Mesodermal cell (in vitro differentiated cells): Measurements from ENCODE around the gene SAMD7. TPM values are rescaled to one million over a fixed set of nuclear protein-coding genes. Genes with fewer than 3 reads are reported as not detected.

Experiments
- H3K27ac ChIP-seq: 2 replicates; pipeline ENCODE4 v1.7.0; 2013; ENCODE audit warnings: mild to moderate bottlenecking, low read depth, low read length, moderate library complexity; ENCODE audit not compliant: severe bottlenecking
- H3K36me3 ChIP-seq: 2 replicates; pipeline ENCODE4 v1.7.1; 2013; ENCODE audit warnings: mild to moderate bottlenecking, low read length, moderate library complexity; ENCODE audit not compliant: control insufficient read depth, insufficient read depth
- H3K4me1 ChIP-seq: one replicate; pipeline ENCODE4 v1.7.1; 2013; ENCODE audit warnings: mild to moderate bottlenecking, low read length; ENCODE audit not compliant: insufficient read depth, control insufficient read depth, poor library complexity, severe bottlenecking
- H3K4me3 ChIP-seq: 2 replicates; pipeline ENCODE4 v1.7.0; 2013; ENCODE audit warnings: low read length, control low read depth, mild to moderate bottlenecking; ENCODE audit not compliant: insufficient read depth, poor library complexity, severe bottlenecking; ENCODE audit errors: extremely low read depth
- H3K9me3 ChIP-seq: 2 replicates; pipeline ENCODE4 v1.7.1; 2013; ENCODE audit warnings: mild to moderate bottlenecking, low read length, moderate library complexity; ENCODE audit not compliant: control insufficient read depth
- WGBS, 2 experiments: methylation state at CpG; one replicate each; pipeline ENCODE4 v1.1.5; 2013; ENCODE audit warnings: missing lambda C conversion rate in 2 of 2; ENCODE audit not compliant: insufficient coverage in 2 of 2; 5-methylcytosine and 5-hydroxymethylcytosine counted together
- polyA plus RNA-seq, 2 experiments: library from polyadenylated mRNA; stranded (reverse); fragments of 50-300 nt; gene quantifications; one replicate each; pipeline ENCODE4 v1.2.3, GENCODE V29; 2013

SAMD7 gene, protein sequence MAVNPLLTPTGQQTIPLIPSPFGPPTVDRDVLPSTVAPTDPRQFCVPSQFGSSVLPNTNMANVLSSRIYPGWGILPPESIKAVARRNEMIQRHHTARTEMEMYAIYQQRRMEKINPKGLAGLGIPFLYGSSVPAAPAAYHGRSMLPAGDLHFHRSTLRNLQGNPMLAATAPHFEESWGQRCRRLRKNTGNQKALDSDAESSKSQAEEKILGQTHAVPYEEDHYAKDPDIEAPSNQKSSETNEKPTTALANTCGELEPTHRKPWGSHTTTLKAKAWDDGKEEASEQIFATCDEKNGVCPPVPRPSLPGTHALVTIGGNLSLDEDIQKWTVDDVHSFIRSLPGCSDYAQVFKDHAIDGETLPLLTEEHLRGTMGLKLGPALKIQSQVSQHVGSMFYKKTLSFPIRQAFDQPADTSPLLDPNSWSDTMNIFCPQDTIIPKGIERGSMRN
- polyA plus RNA-seq (2013, experiment 1 of 2), result not detected
- not detected for polyA plus RNA-seq (2013, experiment 2 of 2)

DNA sequence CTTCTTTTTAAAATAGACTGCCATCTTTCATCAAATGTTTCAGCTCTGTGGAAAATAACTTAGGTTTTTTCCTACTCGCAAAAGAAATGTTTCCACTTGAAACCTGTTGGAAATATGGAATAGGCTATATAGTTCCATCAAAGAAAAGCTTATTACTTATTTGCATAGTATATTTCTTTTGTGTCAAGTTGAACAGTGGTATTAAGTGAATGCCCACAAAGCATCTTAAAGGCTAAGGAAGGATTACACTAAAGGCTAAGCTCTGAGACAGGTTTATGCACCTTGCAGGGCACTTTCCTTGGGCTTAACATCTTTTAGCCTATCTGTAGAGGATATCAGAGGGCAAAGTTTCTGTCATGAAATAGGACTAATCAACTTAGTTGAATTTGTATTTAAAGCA, at the start of gene SAMD7:
TSS of gene SAMD7 (plus strand) at position 301 of the 400 bp plus-strand sequence. CDS start 7,927 bp downstream, outside the sequence.
- no peak within 1 kb of the TSS for H3K27ac ChIP-seq
- no CpG with 5 or more reads among the region's 1 CpG for WGBS, 2 experiments
- no peaks in the 10 kb centered on the region for H3K36me3 ChIP-seq
- H3K4me1 ChIP-seq, result peaks cover 10% of the 10 kb centered on the region
- no peaks in the 10 kb centered on the region for H3K9me3 ChIP-seq
- H3K4me3 ChIP-seq, result no peak within 1 kb of the TSS

DNA sequence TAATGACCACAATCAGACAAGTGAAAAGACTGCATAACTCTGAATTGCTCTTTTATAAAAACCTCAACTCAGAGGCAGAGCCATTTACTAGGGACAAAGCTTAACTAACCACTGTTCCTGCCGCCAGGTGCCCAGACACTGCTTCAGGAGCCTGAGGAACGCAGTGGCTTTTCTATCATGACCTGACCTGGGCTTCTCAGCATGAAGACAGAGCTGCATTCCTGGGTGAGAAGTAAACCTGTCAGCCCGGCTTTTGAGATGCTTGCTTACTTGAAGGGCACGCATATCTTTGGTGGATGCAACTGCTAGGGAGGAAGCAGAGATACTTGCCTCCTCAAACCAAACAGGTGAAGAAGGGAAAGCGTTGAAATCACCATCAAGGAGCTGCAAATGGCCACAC, 49.5 kb upstream of the SAMD7 start:
- no peak overlapping the region for H3K4me3 ChIP-seq
- 56 to 59% methylated on average over 4 to 5 of the region's 5 CpGs for WGBS, 2 experiments
- no peaks in the 10 kb centered on the region for H3K9me3 ChIP-seq
- no peaks in the 10 kb centered on the region for H3K4me1 ChIP-seq
- no peak overlapping the region for H3K27ac ChIP-seq
- no peaks in the 10 kb centered on the region for H3K36me3 ChIP-seq

DNA sequence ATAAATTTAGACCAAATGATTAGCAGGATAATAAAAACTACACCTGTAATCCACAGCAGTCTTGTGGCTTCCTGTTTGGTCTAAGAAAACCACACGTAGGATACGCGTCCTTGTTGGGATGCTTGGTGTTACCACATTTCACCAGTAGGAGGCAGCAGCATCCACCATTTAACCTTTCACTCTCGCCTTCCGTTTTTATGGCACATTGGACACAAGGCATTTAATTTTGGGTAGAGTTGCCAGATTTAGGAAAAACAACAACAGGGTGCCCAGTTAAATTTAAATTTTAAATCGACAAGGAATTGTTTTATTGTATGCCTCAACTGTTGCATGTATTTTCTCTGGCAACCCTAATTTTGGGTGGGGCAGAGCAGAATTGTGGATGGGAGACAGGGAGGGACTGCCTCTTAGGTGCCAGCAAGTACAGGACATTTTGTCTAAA, 47.9 kb upstream of the SAMD7 start:
- no peak overlapping the region for H3K27ac ChIP-seq
- WGBS, 2 experiments, result 0 to 15% methylated on average over 4 of the region's 6 CpGs
- H3K36me3 ChIP-seq, result no peaks in the 10 kb centered on the region
- H3K4me3 ChIP-seq, result no peak overlapping the region
- no peaks in the 10 kb centered on the region for H3K4me1 ChIP-seq
- no peaks in the 10 kb centered on the region for H3K9me3 ChIP-seq

DNA sequence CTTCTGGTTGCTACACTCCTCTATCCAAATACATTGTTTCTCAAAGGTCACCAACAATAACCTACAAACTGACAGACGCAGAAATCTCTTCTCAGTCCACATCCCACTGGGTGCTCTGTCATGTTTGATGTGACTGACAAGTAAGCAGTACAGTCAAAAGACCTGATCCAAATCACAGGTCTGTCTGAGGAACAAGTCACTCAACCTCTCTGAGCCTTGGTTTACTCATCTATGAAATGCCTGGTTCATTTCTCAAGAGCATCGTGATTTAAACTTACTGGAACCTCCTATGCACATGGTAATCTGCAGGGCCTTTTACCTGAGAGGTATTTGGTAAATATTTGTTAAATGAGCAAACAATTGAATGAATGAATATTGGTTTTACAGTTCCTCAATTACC, 47.1 kb upstream of the SAMD7 start:
- WGBS, 2 experiments, result 88 to 100% methylated on average over 1 of the region's 2 CpGs
- Histone ChIP-seq H3K36me3 (no peaks in the 10 kb centered on the region), H3K4me3 (no peak overlapping the region), H3K9me3 (no peaks in the 10 kb centered on the region), H3K4me1 (no peaks in the 10 kb centered on the region), H3K27ac (no peak overlapping the region)

DNA sequence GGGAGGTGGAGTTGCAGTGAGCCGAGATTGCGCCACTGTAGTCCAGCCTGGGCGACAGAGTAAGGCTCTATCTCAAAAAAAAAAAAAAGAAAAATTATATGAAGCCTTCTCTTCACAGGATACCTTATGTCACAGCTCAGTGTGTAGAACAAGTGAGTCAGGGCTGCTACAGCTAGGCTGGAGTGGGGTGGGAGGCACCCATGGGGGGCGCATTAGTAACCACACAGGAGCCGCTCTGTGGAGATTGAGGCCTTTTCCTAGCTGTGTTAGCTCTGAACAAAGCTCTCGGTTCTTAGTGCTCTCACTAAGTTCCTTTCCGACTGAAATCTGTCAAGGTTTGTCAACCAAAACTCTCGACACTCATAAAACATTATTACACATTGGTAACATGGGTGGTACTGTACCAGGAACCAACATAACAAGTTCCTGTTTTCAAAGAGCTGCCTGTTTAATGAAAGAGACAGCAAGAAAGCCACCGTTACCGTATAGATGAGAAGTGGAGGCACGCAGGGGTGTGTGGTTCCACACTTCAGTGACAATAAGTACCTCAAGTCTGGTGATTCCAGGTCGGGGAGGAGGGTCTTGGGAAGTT, 46.1 kb upstream of the SAMD7 start:
- Histone ChIP-seq H3K9me3 (no peaks in the 10 kb centered on the region), H3K4me1 (no peaks in the 10 kb centered on the region), H3K4me3 (no peak overlapping the region), H3K36me3 (no peaks in the 10 kb centered on the region), H3K27ac (no peak overlapping the region)
- WGBS, 2 experiments, result 85 to 93% methylated on average over 2 to 6 of the region's 12 CpGs

DNA sequence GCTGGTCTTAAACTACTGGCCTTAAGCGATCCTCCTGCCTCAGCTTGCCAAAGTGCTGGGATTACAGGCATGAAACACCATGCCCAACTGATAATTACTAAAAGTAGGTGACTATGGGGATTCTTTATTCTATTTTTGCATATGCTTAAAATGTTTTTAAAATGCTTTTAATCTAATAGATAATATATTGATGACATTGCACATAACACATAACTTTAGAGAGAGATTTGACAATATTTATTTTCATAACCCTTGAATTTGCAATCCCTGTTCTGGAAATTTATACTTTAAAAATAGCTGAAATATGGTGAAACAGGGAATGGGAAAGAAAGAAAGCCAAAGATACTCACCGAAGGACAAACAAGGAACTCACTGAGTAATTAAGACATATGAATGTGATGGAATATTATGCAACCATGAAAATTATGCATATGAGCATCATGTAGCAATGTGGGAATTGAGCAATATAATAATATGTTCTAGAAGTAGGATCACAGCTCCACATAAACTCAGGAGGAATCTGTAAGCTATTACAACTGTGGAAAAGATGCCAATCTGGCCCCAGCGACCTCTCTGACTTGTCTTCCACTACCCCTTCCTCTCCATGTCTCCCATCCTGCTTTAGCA, 43.7 kb upstream of the SAMD7 start:
- 90 to 95% methylated on average over 1 to 2 of the region's 3 CpGs for WGBS, 2 experiments
- no peaks in the 10 kb centered on the region for H3K9me3 ChIP-seq
- H3K27ac ChIP-seq, result no peak overlapping the region
- no peaks in the 10 kb centered on the region for H3K36me3 ChIP-seq
- H3K4me3 ChIP-seq, result no peak overlapping the region
- H3K4me1 ChIP-seq, result no peaks in the 10 kb centered on the region

DNA sequence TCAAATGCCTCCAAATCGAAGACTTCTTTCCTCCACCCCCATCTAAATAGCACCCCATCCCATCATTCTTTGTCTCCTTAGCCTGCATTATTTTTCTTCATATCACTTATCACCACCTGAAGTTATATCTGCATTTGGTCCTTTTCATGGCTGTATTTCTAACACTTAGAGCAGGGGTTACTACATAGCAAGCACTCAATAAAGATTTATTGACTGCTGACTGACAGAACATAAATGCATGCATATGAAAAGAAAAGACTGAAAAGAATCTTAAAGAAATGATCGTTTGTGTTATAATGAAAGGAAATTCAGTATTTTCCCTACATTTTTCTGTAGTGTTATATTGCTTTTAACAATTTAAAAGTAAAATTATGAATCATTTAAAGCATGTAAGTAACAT, 43.0 kb upstream of the SAMD7 start:
- 76 to 94% methylated on average over 1 of the region's 2 CpGs for WGBS, 2 experiments
- Histone ChIP-seq H3K36me3 (no peaks in the 10 kb centered on the region), H3K27ac (no peak overlapping the region), H3K9me3 (no peaks in the 10 kb centered on the region), H3K4me1 (no peaks in the 10 kb centered on the region), H3K4me3 (no peak overlapping the region)

DNA sequence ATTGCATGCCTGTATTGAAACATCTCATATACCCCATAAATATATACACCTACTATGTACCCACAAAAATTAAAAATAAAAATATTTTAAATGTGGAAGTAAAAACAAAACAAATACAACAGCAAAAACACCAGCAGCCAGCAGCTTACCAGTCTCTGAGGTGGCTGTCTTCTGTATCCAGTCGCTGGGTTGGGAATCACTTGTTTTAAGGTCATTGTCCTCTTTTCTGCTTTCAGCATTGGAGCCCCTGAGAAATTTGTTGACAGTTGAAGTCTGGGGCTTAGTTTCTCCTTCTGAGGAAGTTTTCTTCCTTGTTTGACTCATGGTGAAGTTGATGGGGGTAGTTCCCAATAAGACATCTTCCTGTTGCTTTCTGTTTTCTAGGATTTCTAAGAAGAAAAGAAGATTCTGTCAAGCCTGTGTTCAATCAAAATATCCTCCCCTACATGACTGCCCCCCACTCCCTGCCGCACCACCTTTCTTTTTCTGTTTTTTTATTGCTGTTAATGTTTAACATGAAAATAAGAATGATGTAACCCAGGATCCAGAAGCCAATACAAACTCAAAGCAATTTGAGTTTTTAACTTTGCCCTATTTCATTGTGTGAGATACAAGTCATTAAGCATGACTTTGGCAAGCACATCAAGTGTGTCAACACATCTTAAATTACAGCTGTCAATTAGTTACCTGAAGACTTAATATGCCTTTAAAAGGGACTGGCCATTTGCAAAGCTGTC, 41.7 kb upstream of the SAMD7 start, which contains the start of gene LRRC31:
TSS of gene LRRC31 (minus strand) at position 452 of the 737 bp plus-strand sequence. CDS start at position 324, 128 bp downstream.
- Histone ChIP-seq H3K27ac (no peak within 1 kb of the TSS), H3K9me3 (no peaks in the 10 kb centered on the region), H3K4me3 (no peak within 1 kb of the TSS), H3K4me1 (no peaks in the 10 kb centered on the region), H3K36me3 (no peaks in the 10 kb centered on the region)
- 100% methylated on average over 1 of the region's 2 CpGs; no CpG with 5 or more reads in 1 of the 2 experiments for WGBS, 2 experiments

DNA sequence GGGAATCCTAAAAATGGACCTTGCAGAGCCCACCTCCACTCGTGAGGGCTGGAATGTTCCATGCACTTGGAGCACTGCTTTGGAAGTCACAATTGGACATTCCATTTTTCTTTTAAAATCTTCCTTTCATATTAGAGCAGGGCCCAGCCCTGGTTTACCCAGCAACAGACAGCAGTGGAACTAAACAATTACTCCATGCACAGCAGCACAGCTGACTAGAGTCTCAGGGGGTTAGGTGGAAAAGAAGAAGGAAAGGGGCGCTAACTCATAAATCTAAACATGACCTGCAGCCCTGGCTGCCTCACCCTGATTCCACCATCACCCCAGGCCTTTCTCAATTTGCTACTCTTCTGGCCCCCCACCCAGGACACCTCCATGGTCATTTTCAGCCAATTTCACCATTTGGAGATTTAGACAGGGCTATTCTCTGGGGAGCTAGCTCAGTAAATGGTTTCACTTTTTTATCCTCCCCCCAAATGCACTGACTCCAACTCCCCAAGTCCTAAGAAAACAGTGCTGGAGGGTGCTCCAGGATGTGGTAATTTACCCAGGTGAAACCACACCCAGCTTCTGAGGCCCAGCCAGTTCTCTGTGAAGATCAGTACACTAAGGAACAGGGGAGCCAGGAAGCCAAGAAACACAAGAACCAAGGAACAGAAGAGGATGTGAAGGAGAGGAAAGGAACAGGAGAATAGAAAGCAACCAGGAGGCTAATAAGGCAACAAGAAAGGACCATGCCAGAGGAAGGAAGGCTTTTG, 40.1 kb upstream of the SAMD7 start:
- 83 to 100% methylated on average over 1 of the region's 2 CpGs for WGBS, 2 experiments
- no peaks in the 10 kb centered on the region for H3K4me1 ChIP-seq

More for the DNA sequence above, 40.1 kb upstream of the SAMD7 start:
- Histone ChIP-seq H3K36me3 (no peaks in the 10 kb centered on the region), H3K4me3 (no peak overlapping the region), H3K9me3 (peaks cover 3% of the 10 kb centered on the region), H3K27ac (no peak overlapping the region)
